ENCODE results near the gene TRAF4.

The TRAF4 gene

DNA sequence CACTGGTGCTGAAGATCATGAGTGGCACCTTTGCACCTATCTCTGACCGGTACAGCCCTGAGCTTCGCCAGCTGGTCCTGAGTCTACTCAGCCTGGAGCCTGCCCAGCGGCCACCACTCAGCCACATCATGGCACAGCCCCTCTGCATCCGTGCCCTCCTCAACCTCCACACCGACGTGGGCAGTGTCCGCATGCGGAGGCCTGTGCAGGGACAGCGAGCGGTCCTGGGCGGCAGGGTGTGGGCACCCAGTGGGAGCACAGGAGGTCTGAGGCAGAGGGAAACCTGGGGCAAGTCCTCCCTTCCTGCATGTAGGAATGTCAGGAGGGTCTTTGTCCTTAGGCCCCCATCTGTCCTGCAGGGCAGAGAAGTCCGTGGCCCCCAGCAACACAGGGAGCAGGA, 6.5 kb upstream of the TRAF4 start:
- TF ChIP-seq, protein P1, sequence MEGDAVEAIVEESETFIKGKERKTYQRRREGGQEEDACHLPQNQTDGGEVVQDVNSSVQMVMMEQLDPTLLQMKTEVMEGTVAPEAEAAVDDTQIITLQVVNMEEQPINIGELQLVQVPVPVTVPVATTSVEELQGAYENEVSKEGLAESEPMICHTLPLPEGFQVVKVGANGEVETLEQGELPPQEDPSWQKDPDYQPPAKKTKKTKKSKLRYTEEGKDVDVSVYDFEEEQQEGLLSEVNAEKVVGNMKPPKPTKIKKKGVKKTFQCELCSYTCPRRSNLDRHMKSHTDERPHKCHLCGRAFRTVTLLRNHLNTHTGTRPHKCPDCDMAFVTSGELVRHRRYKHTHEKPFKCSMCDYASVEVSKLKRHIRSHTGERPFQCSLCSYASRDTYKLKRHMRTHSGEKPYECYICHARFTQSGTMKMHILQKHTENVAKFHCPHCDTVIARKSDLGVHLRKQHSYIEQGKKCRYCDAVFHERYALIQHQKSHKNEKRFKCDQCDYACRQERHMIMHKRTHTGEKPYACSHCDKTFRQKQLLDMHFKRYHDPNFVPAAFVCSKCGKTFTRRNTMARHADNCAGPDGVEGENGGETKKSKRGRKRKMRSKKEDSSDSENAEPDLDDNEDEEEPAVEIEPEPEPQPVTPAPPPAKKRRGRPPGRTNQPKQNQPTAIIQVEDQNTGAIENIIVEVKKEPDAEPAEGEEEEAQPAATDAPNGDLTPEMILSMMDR (conservative IDR thresholded peaks at IDR 0.05; ENCODE audit: low read depth, low read length), result no peak
- no peak for DNase-seq (ENCODE audit: low read depth)
- H3K4me3 ChIP-seq (ENCODE audit: low read length), result no peak overlapping the region

DNA sequence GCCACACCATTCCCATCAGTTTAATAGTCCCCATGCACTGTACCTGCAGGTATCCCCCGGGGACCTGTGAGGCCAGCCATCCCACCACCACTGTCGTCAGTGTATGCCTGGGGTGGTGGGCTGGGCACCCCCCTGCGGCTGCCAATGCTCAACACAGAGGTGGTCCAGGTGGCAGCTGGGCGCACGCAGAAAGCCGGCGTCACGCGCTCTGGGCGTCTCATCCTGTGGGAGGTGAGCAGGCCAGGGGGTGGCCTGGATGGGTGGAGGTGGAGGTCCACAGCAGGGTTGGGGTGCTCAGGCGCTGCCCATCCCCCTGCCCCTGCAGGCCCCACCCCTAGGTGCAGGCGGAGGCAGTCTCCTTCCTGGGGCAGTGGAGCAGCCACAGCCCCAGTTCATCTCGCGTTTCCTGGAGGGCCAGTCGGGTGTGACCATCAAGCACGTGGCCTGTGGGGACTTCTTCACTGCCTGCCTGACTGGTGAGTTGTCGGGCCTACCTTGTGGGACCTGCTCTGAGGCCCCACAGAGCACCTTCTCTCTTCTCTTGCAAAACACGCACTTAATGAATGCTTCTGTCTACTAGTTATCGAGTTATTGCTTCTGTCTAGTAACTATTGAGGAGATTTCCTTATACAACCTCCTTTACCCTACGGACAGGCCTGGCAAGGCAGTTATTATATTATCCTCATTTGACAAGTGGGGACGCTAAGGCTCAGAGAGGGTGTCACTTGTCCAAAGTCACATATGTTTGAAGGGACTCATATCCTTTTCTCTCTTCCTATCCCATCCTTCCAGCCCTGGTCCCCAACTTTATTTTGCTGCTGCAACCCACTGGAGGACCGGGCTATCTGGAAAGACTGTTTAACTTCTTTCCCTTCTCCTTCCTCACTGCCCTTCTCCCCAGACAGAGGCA, 5.8 kb upstream of the TRAF4 start:
- TF ChIP-seq, protein P1 (conservative IDR thresholded peaks at IDR 0.05; ENCODE audit: low read depth, low read length), result no peak
- H3K4me3 ChIP-seq (ENCODE audit: low read length), result no peak overlapping the region
- DNase-seq (ENCODE audit: low read depth), result no peak

DNA sequence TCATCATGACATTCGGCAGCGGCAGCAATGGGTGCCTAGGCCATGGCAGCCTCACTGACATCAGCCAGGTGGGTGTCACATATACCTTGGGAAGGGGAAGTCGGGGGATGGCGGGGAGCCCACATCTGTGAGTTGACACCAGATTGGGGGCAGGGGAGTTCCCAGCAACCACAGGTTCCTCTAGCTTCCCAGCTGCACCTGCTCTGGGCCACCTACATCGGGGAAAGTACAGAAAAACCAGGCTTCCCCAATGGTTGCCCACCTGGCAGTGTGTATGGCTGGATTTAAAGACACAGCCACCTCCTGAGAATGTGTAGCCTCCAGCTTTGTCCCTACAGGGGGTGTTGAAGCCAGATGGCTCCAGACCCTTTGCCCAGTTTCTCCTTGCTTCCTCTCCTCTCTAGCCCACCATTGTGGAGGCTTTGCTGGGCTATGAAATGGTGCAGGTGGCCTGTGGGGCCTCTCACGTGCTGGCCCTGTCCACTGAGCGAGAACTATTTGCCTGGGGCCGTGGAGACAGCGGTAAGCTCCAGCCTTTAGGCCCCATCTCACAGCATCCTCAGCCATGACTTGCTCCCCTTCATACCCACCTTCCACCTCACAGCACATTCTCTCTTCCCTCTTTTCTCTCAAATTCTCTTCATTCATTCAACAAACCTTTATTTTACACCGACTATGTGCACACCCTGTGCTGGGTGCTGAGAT, 5.0 kb upstream of the TRAF4 start:
- TF ChIP-seq, protein P1 (conservative IDR thresholded peaks at IDR 0.05; ENCODE audit: low read depth, low read length), result no peak
- no peak overlapping the region for H3K4me3 ChIP-seq (ENCODE audit: low read length)
- DNase-seq (ENCODE audit: low read depth), result no peak

DNA sequence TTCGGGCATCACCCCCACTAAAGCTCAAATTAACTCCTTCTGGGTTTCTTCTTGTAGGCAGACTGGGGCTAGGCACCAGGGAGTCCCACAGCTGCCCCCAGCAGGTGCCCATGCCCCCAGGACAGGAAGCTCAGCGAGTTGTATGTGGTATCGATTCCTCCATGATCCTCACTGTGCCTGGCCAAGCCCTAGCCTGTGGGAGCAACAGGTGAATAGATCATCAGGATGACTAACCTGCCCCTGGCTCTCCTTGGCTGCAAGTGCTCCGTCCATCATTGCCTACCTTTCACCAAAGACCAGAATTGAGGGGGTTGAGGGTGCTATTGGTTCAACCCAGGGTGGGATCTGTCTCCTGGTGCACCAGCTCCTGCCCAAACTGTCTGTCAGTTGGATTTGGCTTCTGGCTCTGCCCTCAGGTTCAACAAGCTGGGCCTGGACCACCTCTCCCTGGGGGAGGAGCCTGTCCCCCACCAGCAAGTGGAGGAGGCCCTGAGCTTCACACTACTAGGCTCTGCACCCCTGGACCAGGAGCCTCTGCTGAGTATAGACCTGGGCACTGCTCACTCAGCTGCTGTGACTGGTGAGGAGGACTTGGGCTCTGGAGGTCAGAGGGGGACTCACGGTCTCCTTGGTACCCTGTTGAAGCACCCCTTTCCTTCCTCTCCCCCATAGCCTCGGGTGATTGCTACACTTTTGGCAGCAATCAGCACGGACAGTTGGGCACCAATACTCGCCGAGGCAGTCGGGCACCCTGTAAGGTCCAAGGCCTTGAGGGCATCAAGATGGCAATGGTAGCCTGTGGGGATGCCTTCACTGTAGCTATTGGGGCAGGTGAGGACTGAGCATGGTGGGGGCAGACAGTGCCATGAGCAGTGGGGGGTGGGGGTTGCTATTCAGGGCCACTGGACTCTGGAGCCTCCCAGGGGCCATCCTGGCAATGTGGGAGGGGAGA, 3.1 kb upstream of the TRAF4 start:
- H3K4me3 ChIP-seq (ENCODE audit: low read length), result no peak overlapping the region

DNA sequence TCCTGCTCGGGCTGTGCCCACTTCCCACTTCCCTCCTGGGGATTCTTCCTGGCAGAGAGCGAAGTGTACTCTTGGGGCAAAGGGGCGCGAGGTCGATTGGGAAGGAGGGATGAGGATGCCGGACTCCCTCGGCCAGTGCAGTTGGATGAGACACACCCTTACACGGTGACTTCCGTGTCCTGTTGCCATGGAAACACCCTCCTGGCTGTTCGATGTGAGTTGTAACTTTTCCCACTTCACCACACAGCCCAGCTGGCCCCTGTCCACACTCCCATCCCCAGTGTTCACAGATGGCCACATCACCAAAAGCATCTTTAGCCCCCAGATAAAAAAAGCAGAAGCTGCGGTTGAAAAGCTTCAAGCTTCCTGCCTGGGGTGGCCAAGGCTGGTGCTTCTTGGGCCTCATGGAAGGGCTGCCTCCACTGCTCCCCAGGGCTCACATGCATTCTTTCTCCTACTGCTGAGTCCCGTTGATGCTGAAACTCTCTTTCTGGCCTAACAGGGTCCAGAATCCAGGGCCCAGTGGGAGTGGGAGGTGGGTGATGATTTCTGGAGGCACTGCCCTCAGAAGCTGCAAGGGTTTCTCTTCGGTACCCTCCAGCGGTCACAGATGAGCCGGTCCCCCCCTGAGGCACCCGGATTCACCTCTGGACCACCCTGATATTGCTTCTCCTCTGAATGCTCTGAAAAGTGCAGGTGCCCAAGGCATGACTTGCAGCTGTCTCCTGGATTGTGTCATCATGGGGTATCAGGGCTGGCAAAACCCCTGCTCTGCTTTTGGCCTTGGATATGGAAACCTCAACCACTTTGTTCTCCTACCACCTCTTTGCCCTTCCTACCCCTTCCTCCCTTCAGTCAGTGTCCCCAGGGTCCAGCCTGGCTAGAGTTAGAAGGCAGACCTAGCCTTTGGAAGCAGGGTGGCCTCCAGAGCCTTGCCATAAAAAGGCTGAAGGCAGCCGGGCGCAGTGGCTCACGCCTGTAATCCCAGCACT, 2.2 kb upstream of the TRAF4 start:
- DNase-seq (ENCODE audit: low read depth), result no peak
- TF ChIP-seq, protein P1 (conservative IDR thresholded peaks at IDR 0.05; ENCODE audit: low read depth, low read length), result no peak
- no peak overlapping the region for H3K4me3 ChIP-seq (ENCODE audit: low read length)

More for the DNA sequence above, 3.1 kb upstream of the TRAF4 start:
- TF ChIP-seq, protein P1 (conservative IDR thresholded peaks at IDR 0.05; ENCODE audit: low read depth, low read length), result no peak
- DNase-seq (ENCODE audit: low read depth), result no peak

Measured in retinal pigment epithelial cell (primary cell).